ENCODE data around the gene TRIM63. TPM values are rescaled to one million over a fixed set of nuclear protein-coding genes. Genes with fewer than 3 reads are reported as not detected.
"Not testable (repeated sequence)": the region's sequence is repeated elsewhere in the genome, so short reads cannot be mapped to it uniquely, and the experiment has no call there.

The TRIM63 gene
- total RNA-seq, 1 donor: not detected

GRCh38 chr1:26109229-26110164 is 42.1 kb upstream of the TRIM63 start:
- no peak for TF ChIP-seq CTCF (IDR thresholded peaks at IDR 0.05; ENCODE audit: insufficient read depth, low read depth, low read length)
- H3K4me3 ChIP-seq (ENCODE audit: low read depth, low read length): no peak overlapping the region
- no peak for DNase-seq (ENCODE audit: low read depth)

- H3K4me3 ChIP-seq (ENCODE audit: low read depth, low read length); DNase-seq (ENCODE audit: low read depth): not testable (repeated sequence)
Measured at GRCh38 chr1:26105226-26105548, 37.8 kb upstream of the TRIM63 start.

GRCh38 chr1:26102526-26102925 is 35.1 kb upstream of the TRIM63 start:
- no peak for DNase-seq (ENCODE audit: low read depth)
- TF ChIP-seq CTCF (IDR thresholded peaks at IDR 0.05; ENCODE audit: insufficient read depth, low read depth, low read length): no peak
- H3K4me3 ChIP-seq (ENCODE audit: low read depth, low read length): no peak overlapping the region

- TF ChIP-seq CTCF (IDR thresholded peaks at IDR 0.05; ENCODE audit: insufficient read depth, low read depth, low read length): no peak
- H3K4me3 ChIP-seq (ENCODE audit: low read depth, low read length): no peak overlapping the region
- no peak for DNase-seq (ENCODE audit: low read depth)
Measured at GRCh38 chr1:26102119-26102518, 34.7 kb upstream of the TRIM63 start.

- not testable (repeated sequence) for DNase-seq (ENCODE audit: low read depth)
Measured at GRCh38 chr1:26100204-26100603, 32.8 kb upstream of the TRIM63 start.

GRCh38 chr1:26099780-26100179 is 32.4 kb upstream of the TRIM63 start:
- TF ChIP-seq CTCF (IDR thresholded peaks at IDR 0.05; ENCODE audit: insufficient read depth, low read depth, low read length): no peak
- H3K4me3 ChIP-seq (ENCODE audit: low read depth, low read length): no peak overlapping the region
- DNase-seq (ENCODE audit: low read depth): no peak

More at GRCh38 chr1:26100204-26100603, 32.8 kb upstream of the TRIM63 start:
- H3K4me3 ChIP-seq (ENCODE audit: low read depth, low read length): not testable (repeated sequence)

- TF ChIP-seq CTCF (IDR thresholded peaks at IDR 0.05; ENCODE audit: insufficient read depth, low read depth, low read length): no peak
- H3K4me3 ChIP-seq (ENCODE audit: low read depth, low read length): no peak overlapping the region
- DNase-seq (ENCODE audit: low read depth): no peak
Measured at GRCh38 chr1:26098602-26099001, 31.2 kb upstream of the TRIM63 start.

- no peak for TF ChIP-seq CTCF (IDR thresholded peaks at IDR 0.05; ENCODE audit: insufficient read depth, low read depth, low read length)
- peak; percentile 51 for DNase-seq (ENCODE audit: low read depth)
Measured at GRCh38 chr1:26097696-26098095, 30.3 kb upstream of the TRIM63 start.

More at GRCh38 chr1:26097696-26098095, 30.3 kb upstream of the TRIM63 start:
- no peak overlapping the region for H3K4me3 ChIP-seq (ENCODE audit: low read depth, low read length)

Measured in fibroblast of villous mesenchyme (primary cell).